ENCODE data around the gene ETV5. TPM values are rescaled to one million over a fixed set of nuclear protein-coding genes. Genes with fewer than 3 reads are reported as not detected.

ETV5 gene
- total and polyA plus RNA-seq, 2 donors (not counting 1 experiment from before 2014, with no cell fraction given), result 0.12 to 0.74 TPM

DNA sequence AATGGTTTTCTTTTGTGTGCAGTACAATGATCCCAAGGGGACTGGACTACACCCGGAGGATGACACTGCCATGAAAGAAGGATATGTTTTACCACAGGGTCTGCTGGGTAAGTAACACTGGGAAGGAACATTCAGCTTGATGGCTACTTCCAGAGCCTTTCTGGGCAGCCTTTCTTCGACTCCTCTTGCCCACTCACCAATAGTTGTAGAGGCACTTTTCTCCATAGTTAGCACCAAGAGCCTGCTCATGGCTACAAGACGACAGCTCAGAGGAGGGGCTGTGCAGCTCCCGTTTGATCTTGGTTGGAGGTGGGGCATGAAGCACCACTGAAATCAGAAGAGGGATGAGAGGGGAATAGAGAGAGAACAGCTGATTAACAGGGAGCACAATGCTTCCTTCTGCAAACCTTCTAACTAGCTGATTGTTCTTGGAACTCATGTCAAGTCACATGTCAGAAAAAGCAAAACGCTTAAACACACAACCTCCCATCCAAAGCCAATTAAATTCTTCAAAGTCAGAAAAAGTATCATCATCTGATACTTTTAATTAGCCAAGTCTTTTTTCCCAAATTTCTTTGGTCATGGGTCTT, 27.9 kb downstream of the ETV5 start:
- H3K36me3 ChIP-seq (replicated peaks in 1 of 2; ENCODE audit: control extremely low read depth in 1 of 2, control insufficient read depth in 1 of 2, extremely low read depth in 1 of 2, insufficient read depth in 2 of 2, low read length in 1 of 2), result no peaks in the 10 kb centered on the region
- H2AFZ ChIP-seq (ENCODE audit: insufficient read depth, low read depth, low read length, poor library complexity, severe bottlenecking), result no peak overlapping the region
- no peak for TF ChIP-seq EZH2 (IDR thresholded peaks at IDR 0.05; ENCODE audit: borderline replicate concordance, insufficient read depth, low read depth, low read length, poor library complexity, severe bottlenecking)
- TF ChIP-seq, protein P1, sequence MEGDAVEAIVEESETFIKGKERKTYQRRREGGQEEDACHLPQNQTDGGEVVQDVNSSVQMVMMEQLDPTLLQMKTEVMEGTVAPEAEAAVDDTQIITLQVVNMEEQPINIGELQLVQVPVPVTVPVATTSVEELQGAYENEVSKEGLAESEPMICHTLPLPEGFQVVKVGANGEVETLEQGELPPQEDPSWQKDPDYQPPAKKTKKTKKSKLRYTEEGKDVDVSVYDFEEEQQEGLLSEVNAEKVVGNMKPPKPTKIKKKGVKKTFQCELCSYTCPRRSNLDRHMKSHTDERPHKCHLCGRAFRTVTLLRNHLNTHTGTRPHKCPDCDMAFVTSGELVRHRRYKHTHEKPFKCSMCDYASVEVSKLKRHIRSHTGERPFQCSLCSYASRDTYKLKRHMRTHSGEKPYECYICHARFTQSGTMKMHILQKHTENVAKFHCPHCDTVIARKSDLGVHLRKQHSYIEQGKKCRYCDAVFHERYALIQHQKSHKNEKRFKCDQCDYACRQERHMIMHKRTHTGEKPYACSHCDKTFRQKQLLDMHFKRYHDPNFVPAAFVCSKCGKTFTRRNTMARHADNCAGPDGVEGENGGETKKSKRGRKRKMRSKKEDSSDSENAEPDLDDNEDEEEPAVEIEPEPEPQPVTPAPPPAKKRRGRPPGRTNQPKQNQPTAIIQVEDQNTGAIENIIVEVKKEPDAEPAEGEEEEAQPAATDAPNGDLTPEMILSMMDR (IDR thresholded peaks at IDR 0.05), result no peak
- H3K4me2 ChIP-seq (replicated peaks; ENCODE audit: low read depth, low read length, poor library complexity, severe bottlenecking), result no peak overlapping the region
- H4K20me1 ChIP-seq (ENCODE audit: control insufficient read depth, insufficient read depth, low read length, poor library complexity, severe bottlenecking), result no peaks in the 10 kb centered on the region
- intact Hi-C loops (cut with micrococcal nuclease), result no loop called here
- H3K27ac ChIP-seq (ENCODE audit: low read length in 2 of 2), result no peak overlapping the region
- no peaks in the 10 kb centered on the region for H3K79me2 ChIP-seq (ENCODE audit: control insufficient read depth, insufficient read depth, low read length)
- DNase-seq, result no peak
- no peaks in the 10 kb centered on the region for H3K27me3 ChIP-seq (replicated peaks in 1 of 4; ENCODE audit: control extremely low read depth in 1 of 4, control insufficient read depth in 3 of 4, insufficient read depth in 4 of 4, low read length in 3 of 4)
- ChIA-PET CTCF (no interaction called here), POLR2A (no interaction called here)
- no peak overlapping the region for H3K9ac ChIP-seq (ENCODE audit: low read length)
- Mint-ChIP-seq H3K4me1 (no peaks in the 10 kb centered on the region), H3K27me3 (no peaks in the 10 kb centered on the region), H3K4me3 (no peak overlapping the region), H3K27ac (no peak overlapping the region), H3K9me3 (ENCODE audit: insufficient read depth) (no peaks in the 10 kb centered on the region)
- ATAC-seq (ENCODE audit: low read depth), result no peak
- no peaks in the 10 kb centered on the region for H3K4me1 ChIP-seq (ENCODE audit: control insufficient read depth in 2 of 2, insufficient read depth in 2 of 2, low read length in 2 of 2)
- H3K4me3 ChIP-seq (ENCODE audit: control extremely low read depth in 1 of 5, extremely low read depth in 1 of 5, insufficient read depth in 1 of 5, low read depth in 2 of 5, low read length in 4 of 5), result no peak overlapping the region
- H3K9me3 ChIP-seq (ENCODE audit: control extremely low read depth in 1 of 3, control insufficient read depth in 2 of 3, insufficient read depth in 1 of 3, low read length in 2 of 3), result no peaks in the 10 kb centered on the region
- WGBS (ENCODE audit: insufficient coverage), result 94% methylated on average over 5 of the region's 5 CpGs

- ChIA-PET CTCF (no interaction called here), POLR2A (no interaction called here)
- intact Hi-C loops (cut with micrococcal nuclease), result no loop called here
- H3K36me3 ChIP-seq (replicated peaks in 1 of 2; ENCODE audit: control extremely low read depth in 1 of 2, control insufficient read depth in 1 of 2, extremely low read depth in 1 of 2, insufficient read depth in 2 of 2, low read length in 1 of 2), result no peaks in the 10 kb centered on the region
- TF ChIP-seq, protein P1 (IDR thresholded peaks at IDR 0.05), result no peak
- no peak for TF ChIP-seq EZH2 (IDR thresholded peaks at IDR 0.05; ENCODE audit: borderline replicate concordance, insufficient read depth, low read depth, low read length, poor library complexity, severe bottlenecking)
- Mint-ChIP-seq H3K4me1 (no peaks in the 10 kb centered on the region), H3K27me3 (no peaks in the 10 kb centered on the region), H3K4me3 (no peak overlapping the region), H3K27ac (no peak overlapping the region), H3K9me3 (ENCODE audit: insufficient read depth) (peaks cover 2% of the 10 kb centered on the region)
- WGBS (ENCODE audit: insufficient coverage), result 90% methylated on average over 4 of the region's 7 CpGs
- DNase-seq (no peak), ATAC-seq (ENCODE audit: low read depth) (no peak)
- H3K9ac ChIP-seq (ENCODE audit: low read length), result no peak overlapping the region
- no peaks in the 10 kb centered on the region for H3K4me1 ChIP-seq (ENCODE audit: control insufficient read depth in 2 of 2, insufficient read depth in 2 of 2, low read length in 2 of 2)
- no peak overlapping the region for H2AFZ ChIP-seq (ENCODE audit: insufficient read depth, low read depth, low read length, poor library complexity, severe bottlenecking)
- H3K4me2 ChIP-seq (replicated peaks; ENCODE audit: low read depth, low read length, poor library complexity, severe bottlenecking), result no peak overlapping the region
- no peak overlapping the region for H3K4me3 ChIP-seq (ENCODE audit: control extremely low read depth in 1 of 5, extremely low read depth in 1 of 5, insufficient read depth in 1 of 5, low read depth in 2 of 5, low read length in 4 of 5)
- H3K27ac ChIP-seq (ENCODE audit: low read length in 2 of 2), result no peak overlapping the region
- H3K27me3 ChIP-seq (replicated peaks in 1 of 4; ENCODE audit: control extremely low read depth in 1 of 4, control insufficient read depth in 3 of 4, insufficient read depth in 4 of 4, low read length in 3 of 4), result no peaks in the 10 kb centered on the region
- H3K9me3 ChIP-seq (ENCODE audit: control extremely low read depth in 1 of 3, control insufficient read depth in 2 of 3, insufficient read depth in 1 of 3, low read length in 2 of 3), result peaks cover 0 to 2% (median 0%) of the 10 kb centered on the region in 3 donors
- no peaks in the 10 kb centered on the region for H3K79me2 ChIP-seq (ENCODE audit: control insufficient read depth, insufficient read depth, low read length)
- H4K20me1 ChIP-seq (ENCODE audit: control insufficient read depth, insufficient read depth, low read length, poor library complexity, severe bottlenecking), result no peaks in the 10 kb centered on the region
Observed at GRCh38 chr3:186079925-186080324, 29.0 kb downstream of the ETV5 start.
